HG03378 (cell line): ENCODE data around the gene SRGAP1.

Experiments
- ATAC-seq: cut with Tn5 transposase; IDR thresholded peaks from one replicate; pipeline ENCODE4 v1.9.1; 2021; ENCODE audit warnings: mild to moderate bottlenecking, moderate library complexity; ENCODE audit not compliant: unreplicated experiment

Gene SRGAP1

GRCh38 chr12:64077922-64078321 lies 233.4 kb downstream of the SRGAP1 start:
- no peak for ATAC-seq

GRCh38 chr12:64080319-64081007 lies 236.0 kb downstream of the SRGAP1 start:
- ATAC-seq = no peak

GRCh38 chr12:64081008-64081404 lies 236.5 kb downstream of the SRGAP1 start:
- no peak for ATAC-seq

GRCh38 chr12:64082116-64082515 lies 237.6 kb downstream of the SRGAP1 start:
- no peak for ATAC-seq

GRCh38 chr12:64082866-64083268 lies 238.4 kb downstream of the SRGAP1 start:
- ATAC-seq = no peak

GRCh38 chr12:64083285-64084210 lies 239.0 kb downstream of the SRGAP1 start:
- no peak for ATAC-seq

GRCh38 chr12:64085154-64085553 lies 240.7 kb downstream of the SRGAP1 start:
- ATAC-seq = no peak

GRCh38 chr12:64085996-64086395 lies 241.5 kb downstream of the SRGAP1 start:
- ATAC-seq = no peak

GRCh38 chr12:64086946-64087345 lies 242.4 kb downstream of the SRGAP1 start:
- no peak for ATAC-seq

- ATAC-seq = no peak
Measured at GRCh38 chr12:64087761-64088160, 243.3 kb downstream of the SRGAP1 start.

- ATAC-seq = no peak
Measured at GRCh38 chr12:64088431-64089349, 244.2 kb downstream of the SRGAP1 start.

GRCh38 chr12:64090047-64090446 lies 245.5 kb downstream of the SRGAP1 start:
- ATAC-seq = no peak

GRCh38 chr12:64091186-64091585 lies 246.7 kb downstream of the SRGAP1 start:
- ATAC-seq = no peak

- ATAC-seq = no peak
Measured at GRCh38 chr12:64092507-64093196, 248.2 kb downstream of the SRGAP1 start.

- ATAC-seq = no peak
Measured at GRCh38 chr12:64093689-64094088, 249.2 kb downstream of the SRGAP1 start.

- ATAC-seq = no peak
Measured at GRCh38 chr12:64097366-64098105, 253.0 kb downstream of the SRGAP1 start.

GRCh38 chr12:64098709-64099354 lies 254.3 kb downstream of the SRGAP1 start:
- no peak for ATAC-seq

GRCh38 chr12:64099397-64099796 lies 254.9 kb downstream of the SRGAP1 start:
- ATAC-seq = no peak

GRCh38 chr12:64102339-64102738 lies 257.8 kb downstream of the SRGAP1 start:
- ATAC-seq = no peak
